Skeletal muscle cell (primary cell): ENCODE results near the gene CLEC17A.
"Not testable (repeated sequence)": the region's sequence is repeated elsewhere in the genome, so short reads cannot be mapped to it uniquely, and the experiment has no call there.

Source experiments
- DNase-seq: peaks from one replicate; pipeline ENCODE4 v3.0.0-alpha.2; 2010; ENCODE audit warnings: low read depth
- H3K4me3 ChIP-seq: 2 replicates; pipeline ENCODE4 v1.5.1; 2011; ENCODE audit warnings: low read depth, mild to moderate bottlenecking, control low read depth, low read length, moderate library complexity

Gene CLEC17A

DNA sequence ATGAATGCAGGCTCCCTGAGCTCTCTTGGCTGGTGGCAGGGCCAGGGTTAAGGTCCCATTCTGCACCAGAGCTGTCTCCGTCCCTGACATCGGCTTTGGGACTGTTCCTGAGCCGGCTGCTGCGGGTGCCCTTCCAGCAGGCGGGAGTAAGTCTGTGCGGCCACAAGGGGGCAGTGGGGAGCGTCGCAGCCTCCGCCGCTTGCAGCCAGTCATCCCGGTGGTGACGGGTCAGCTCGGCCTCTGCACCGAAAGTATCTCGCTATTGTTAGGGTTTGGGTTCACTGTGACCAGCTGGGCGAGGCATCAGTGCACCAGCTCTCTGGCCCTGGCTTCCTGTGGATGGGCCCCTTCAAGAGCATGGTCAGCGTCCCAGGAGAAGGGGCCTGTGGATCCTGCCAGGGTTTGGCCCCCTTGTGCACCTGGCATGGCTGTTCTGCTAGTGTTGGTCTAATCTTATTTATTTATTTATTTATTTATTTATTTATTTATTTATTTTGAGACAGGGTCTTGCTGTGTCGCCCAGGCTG, 26.2 kb upstream of the CLEC17A start:
- no peak overlapping the region for H3K4me3 ChIP-seq
- no peak for DNase-seq

DNA sequence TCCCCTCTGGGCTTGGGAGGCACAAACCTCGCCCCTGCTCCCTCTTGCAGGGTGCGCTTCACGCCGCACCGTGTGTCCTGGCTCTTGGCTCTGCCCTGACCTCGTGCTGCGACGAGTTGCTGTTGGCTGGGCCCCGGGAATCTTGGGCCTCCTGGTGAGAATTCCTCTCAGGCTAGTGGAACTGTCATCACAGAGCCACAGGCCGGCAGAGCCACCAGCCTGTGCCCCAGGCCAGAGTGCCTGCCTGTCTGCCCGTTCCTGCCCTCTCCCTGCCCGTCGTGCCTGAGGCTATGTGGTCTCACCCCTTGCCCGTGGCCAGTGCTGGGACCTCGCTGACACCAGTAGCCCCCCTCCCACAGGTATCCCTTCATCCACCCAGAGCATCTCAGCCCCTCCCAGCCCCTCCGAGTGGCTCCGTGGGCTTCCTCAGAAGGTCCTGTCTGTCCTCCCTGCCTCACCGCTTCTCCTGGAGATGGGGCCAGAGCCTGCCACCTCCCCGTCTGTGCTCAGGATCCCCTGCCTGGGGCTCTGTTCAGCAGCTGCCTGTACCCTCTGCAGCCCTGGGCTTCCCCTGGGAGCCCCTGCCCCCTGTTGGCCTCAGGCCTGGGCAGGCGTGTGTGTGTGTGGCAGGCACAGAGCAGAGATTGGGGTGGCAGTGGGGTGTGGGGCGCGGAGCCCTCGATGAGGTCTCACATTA, 24.4 kb upstream of the CLEC17A start:
- DNase-seq, result no peak
- no peak overlapping the region for H3K4me3 ChIP-seq

DNA sequence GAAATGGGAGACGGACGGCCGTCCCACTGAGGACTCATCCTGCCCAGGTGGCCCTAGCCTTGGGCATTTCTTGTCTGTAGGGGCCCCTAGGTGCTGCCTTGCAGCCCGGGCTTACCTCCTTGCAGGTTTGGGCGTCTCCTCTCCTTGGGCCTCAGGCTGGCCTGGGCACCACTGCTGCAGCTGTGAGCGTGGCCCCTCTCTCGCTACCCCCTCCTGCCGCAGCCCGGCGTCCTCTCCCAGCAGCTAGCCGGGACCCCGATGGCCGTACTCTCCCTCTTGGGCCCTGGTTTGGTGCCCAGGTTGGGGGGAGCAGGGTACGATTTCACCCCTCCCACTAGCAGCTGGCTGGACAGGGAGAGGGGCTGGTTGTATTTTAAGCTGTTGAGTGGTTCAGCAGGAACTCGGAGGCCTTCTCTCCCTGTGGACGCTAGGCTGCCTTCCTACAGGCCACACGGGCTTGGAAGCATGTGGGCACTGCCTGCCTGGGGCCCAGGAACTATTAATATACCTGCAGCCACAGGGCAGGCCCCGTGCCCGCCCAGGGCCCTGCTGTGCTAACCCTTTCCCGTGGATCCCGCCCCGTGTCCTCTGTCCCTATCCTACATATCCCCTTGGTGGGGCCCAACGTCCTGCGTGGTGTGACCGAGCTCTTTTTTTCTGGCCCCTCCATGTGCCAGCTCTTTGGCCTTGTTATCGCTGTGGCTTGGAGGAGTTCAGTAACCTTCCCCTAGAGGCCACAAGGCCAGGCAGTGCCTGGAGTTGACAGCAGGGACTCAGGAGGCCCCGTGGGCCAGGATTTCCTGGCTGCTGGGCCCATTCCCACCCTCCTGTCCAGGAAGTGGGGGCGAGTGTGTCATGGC, 22.7 kb upstream of the CLEC17A start:
- no peak overlapping the region for H3K4me3 ChIP-seq
- DNase-seq, result no peak

DNA sequence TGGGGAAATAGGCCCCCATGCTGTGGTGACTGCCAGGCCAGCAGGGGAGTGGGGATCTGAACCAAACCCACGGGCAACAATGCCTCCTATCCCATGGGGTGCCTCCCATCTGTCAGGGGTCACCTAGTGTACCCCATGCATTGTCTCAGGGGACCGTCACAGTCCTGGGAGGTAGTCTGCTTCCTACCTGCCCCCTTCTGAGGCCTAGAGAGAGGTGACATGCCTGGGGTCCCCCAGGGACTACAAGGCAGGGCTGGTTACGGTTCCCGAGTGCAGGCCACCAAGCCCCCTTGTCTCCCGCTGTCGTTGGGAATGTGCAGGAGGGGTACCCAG, 22.1 kb upstream of the CLEC17A start:
- no peak overlapping the region for H3K4me3 ChIP-seq
- no peak for DNase-seq

DNA sequence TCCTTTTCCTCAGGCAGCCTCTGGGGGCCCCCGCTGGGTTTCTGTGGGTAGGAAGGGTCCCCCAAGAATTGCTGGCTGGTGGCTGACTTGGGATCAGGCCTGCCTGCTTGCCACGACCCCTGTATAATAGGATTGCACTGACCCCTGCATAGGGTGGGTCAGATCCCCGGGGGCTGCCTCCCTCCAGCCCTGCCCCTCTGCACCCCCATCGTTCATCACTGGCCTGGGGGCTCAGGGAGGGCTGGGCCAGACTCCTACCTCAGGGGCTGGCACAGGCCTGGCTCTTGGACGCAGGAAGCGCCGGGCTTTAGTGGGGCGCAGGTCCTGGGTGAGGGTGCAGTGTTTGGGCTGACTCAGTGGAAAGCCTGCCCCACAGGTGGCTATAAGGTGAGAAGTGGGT, 21.6 kb upstream of the CLEC17A start:
- no peak overlapping the region for H3K4me3 ChIP-seq
- DNase-seq, result no peak

DNA sequence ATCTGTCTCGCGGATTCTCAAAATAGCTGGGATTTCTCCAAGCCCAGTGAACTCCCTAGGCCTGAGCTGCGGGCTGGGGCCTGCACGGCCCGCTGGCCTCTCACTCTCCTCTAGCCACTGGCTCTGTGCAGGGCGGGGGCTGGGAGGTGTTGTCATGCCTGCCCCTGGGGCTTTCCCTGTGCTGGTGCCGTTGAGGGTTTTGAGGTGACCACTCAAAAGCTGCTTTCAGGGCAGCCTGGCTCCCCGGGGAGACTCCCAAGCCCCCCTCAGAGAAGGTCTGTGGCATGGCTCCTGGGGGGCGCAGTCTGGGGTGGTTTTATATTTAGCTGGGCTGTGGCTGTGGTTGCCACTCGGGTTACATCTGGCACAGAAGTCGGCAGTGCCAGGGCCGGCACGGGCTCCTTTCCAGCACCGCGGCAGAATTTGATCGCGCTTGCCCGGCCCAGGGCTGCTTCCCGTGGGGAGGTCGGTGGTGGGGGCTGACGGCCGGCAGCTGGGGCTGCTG, 21.0 kb upstream of the CLEC17A start:
- H3K4me3 ChIP-seq, result no peak overlapping the region
- DNase-seq, result no peak

DNA sequence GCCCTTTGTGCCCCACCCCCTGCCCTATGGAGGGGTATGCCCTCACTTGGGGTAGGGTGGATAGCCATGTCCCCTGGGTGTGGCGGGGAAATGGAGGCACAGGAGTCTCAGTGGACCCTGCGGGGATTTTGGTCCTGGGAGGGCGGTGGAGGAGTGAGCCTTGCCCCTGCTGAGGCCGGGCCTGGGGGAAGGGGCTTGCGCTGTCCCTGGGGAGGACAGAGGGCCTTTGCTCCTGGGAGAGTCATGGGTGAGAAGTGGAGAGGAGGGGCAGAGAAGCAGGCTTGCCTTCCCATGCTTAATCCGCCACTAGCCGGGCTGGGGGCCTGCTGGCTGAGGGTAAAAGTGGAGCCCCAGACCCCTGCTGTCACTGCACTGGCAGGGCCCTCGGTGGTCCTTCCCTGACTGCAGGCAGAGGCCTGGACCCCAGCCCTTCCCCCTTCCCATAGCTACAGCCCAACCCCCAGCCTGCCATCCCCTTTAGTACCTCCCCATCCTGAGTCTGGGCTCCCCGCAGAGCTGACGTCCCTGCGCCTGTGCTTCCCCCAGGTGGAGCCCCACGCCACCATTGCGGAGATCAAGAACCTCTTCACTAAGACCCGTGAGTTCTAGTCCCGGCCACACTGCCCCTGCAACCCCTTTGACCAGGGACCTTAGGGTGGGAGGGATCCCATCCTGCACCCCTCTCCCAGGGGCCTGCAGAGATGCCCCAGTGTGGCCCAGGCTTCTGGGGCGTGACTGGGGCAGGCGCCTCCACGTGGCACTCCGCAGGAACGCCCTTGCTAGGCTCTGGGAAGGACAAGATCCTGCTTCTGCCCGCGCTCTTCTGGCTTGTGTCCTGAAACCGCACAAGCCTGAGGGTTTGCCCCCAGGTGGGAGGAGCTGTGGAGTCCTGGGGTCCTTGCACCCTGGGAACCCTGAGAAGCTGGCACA, 20.0 kb upstream of the CLEC17A start:
- DNase-seq, result no peak
- no peak overlapping the region for H3K4me3 ChIP-seq

DNA sequence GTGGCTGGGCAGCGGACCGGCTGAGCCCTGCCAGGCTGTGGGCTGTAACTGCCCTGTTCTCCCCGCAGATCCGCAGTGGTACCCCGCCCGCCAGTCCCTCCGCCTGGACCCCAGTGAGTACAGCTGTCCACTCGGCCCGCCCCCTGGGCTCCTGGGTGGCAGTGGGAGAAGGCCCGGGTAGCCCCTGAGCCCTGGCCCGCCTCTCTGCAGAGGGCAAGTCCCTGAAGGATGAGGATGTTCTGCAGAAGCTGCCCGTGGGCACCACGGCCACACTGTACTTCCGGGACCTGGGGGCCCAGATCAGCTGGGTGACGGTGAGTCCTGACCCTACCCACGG, 19.3 kb upstream of the CLEC17A start:
- no peak overlapping the region for H3K4me3 ChIP-seq
- no peak for DNase-seq

DNA sequence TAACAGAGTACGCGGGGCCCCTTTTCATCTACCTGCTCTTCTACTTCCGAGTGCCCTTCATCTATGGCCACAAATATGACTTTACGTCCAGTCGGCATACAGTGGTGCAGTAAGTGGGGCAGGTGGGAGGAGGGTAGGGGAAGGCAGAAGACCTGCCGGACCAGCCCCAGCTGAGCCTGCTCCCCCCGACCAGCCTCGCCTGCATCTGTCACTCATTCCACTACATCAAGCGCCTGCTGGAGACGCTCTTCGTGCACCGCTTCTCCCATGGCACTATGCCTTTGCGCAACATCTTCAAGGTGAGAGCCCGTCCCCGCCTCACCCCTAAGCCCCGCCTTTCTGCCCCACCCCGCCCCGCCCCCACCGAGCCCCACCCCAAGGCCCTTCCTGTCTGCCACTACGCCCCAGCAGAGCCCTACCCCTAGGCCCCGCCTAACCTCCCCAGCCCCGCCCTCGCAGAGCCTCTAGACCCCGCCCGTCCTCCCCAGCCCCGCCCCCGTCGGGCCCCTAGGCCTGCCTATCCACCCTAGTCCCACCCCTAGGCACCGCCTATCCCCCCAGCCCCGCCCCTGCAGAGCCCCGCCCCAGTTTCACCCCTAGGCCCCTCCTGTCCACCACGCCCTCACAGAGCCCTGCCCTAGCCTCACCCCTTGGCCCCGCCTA, 18.8 kb upstream of the CLEC17A start:
- DNase-seq, result no peak
- H3K4me3 ChIP-seq, result no peak overlapping the region

DNA sequence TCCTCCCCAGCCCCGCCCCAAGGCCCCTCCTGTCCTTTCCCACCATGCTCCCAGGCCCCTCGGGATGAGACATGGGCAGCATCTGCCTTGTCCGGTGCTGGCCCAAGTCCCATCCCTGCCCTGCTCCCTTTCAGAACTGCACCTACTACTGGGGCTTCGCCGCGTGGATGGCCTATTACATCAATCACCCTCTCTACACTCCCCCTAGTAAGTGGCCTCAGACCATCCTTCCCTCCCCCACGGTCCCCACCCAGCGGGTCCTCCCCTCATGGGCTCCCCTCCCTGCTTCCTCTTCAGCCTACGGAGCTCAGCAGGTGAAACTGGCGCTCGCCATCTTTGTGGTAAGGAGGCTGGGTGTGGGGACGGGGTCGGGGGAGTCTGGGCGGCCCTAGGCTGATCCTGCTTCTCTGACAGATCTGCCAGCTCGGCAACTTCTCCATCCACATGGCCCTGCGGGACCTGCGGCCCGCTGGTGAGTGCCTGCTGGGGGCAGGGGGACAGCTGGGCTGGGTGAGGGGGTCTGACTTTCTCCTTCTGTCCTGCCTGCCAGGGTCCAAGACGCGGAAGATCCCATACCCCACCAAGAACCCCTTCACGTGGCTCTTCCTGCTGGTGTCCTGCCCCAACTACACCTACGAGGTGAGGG, 18.1 kb upstream of the CLEC17A start:
- not testable (repeated sequence) for H3K4me3 ChIP-seq

DNA sequence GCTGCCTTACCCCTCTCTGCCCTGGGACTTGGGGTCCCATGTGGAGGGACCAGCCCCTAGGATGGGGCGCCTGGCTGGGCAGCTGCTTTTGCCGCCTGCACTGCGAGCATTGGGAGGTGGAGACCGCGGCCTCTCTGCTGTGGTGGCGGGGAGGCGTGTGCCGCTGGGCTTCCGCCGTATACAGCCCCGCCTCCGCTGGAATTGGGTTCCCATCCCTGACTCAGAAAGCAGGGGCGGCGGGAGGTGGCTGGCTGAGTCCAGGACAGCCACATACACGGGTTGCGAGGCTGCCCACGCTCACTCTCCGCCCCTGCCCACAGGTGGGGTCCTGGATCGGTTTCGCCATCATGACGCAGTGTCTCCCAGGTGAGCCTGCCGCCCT, 17.6 kb upstream of the CLEC17A start:
- H3K4me3 ChIP-seq, result no peak overlapping the region
- no peak for DNase-seq

More for the DNA sequence above, 18.1 kb upstream of the CLEC17A start:
- DNase-seq, result not testable (repeated sequence)

DNA sequence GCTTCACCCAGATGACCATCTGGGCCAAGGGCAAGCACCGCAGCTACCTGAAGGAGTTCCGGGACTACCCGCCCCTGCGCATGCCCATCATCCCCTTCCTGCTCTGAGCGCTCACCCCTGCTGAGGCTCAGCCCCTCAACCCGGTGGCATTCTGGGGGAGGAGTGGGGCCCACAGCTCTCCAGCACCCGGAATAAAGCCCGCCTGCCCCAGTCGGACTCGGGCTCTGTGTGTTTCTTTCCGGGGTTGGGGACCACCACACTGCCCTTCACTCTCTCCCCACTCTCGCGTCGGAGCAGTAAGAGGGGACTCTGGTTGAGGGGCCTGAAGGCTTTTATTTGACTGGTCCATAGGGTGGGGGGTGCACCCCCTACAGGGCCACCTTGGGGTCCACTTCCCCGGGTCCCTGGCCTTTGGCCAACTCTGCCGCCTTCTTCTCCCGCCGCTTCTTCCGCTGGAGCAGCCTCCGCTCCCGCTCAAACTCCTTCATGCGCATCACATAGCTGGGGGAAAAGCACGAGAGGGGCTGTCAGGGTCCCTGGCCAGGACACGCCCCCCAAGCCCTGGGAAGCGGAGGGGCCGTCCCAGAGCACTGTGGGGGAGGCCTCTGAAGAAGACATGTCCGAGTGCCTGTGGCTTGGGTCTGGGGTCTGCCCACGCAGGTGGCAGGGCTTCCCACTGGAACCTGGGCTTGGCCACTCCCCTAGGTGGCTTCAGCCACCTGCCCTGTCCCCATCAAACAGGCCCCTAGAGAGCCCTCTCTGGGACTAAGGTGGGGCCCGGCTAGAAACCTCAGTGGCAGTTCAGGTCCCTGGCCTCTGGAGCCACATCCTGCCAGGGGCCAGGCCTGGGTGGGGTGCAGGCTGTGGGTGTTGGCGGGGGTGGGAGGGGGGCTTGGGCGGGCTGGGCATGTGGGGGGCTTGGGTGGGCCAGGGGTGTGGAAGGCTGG, 16.8 kb upstream of the CLEC17A start:
- no peak overlapping the region for H3K4me3 ChIP-seq
- no peak for DNase-seq

DNA sequence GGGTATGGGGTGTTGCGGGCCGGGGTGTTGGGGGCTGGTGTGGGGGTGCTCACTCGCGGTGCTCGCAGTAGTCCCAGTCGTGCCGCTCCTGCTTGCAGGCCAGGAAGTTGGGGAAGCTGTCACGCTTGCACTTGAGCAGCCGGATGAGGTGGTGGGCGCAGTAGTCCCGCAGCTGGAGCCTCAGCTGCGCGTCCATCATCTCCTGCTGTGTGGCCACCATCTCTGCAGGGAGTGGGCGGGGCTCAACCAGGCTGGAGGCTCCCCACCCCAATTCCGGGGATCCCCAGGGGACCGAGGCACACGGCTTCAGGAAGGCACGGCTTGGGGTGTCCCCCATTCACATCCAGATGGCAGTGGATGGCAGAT, 16.2 kb upstream of the CLEC17A start:
- no peak overlapping the region for H3K4me3 ChIP-seq
- DNase-seq, result no peak

DNA sequence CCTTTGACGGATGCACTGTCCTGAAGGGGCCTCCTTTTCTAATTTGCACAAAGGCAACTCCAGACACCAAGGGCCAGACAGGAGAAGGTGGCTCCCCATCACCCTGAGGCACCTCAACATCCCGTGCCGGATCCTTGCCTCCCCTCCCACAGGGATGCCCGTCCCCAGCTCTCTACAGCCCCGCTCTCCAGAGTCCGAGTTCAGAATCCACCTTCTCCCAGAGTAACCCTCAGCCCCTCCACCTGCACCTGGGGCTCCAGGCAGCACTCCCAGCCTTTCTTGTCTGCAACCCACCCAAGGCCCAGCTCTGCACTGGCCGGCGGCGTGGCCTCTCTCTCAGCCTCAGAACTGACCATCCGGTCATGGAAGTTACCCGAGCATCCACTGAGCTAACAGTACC, 15.8 kb upstream of the CLEC17A start:
- DNase-seq, result no peak
- no peak overlapping the region for H3K4me3 ChIP-seq

DNA sequence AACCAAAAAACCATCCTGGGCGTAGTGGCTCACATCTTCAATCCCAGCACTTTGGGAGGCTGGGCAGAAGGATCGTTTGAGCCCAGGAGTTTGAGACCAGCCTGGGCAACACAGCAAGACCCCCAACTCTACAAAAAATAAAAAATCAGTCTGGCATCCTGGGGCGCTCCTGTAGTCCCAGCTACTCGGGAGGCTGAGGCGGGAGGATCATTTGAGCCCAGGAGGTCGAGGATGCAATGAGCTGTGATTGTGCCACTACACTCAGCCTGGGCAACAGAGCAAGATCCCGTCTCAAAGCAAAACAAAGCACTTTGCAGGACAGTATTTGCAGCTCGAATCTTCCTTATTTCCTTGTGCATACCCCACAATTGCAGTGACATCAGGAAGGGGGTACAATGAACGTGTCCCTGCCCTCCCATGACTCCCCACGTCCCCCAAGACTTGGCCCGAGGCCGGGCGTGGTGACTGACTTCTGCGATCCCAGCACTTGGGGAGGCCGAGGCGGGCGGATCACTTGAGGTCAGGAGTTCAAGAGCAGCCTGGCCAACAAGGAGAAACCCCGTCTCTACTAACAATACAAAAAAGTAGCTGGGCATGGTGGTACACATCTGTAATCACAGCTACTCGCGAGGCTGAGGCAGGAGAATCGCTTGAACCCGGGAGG, 11.9 kb upstream of the CLEC17A start:
- DNase-seq, result no peak
- H3K4me3 ChIP-seq, result peak overlapping the region; percentile 97

DNA sequence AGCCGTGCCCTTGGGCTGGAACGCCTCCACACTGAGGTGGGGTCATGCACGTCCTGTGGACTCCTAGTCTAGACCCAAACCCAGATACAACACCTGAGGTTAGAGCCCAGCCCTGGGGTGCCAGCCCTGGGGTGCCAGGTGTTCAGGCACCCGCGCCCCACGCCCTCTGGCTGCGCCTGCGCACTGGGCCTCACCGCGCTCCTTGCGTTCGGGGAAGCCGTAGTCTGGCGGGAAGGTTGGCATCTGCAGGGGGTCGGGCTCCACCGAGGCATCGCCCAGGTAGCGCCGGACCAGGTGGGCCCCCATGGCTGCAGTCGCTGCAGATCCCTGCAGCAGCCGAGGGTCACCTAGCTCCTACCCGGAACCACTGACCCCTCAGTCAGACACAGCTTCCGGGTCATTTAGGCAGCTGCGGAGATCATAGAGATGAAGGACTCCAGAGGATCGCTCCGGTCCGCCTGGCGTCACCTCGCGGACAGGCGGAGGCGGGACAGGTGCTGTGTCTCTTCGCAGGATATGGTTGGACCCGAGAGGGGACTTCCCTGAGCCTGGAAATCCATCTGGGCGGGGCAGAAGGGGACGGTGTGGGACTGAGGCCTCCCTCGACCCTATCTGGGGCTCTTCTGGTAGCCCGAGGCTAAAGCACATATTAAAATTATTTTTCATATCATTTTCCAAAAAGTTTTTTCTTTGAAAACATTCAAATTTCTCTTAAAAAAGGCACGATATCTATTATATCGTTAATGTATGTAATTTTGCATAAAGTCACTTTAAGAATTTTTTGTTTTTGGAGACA, 11.0 kb upstream of the CLEC17A start, which contains the start of gene NDUFB7:
TSS of gene NDUFB7 (minus strand) at position 372 of the 796 bp plus-strand sequence. CDS start at position 306, 66 bp downstream.
- DNase-seq, result peak; percentile 86
- H3K4me3 ChIP-seq, result peak within 1 kb of the TSS; percentile 97
